ENCODE data around the gene FBN3.

FBN3 gene

GRCh38 chr19:8088752-8089663 lies 60.4 kb downstream of the FBN3 start:
- no peak for DNase-seq

- no peak for DNase-seq
Measured at GRCh38 chr19:8087876-8088275, 61.5 kb downstream of the FBN3 start.

GRCh38 chr19:8086849-8087248 lies 62.5 kb downstream of the FBN3 start:
- no peak for DNase-seq

- no peak for DNase-seq
Measured at GRCh38 chr19:8085598-8086408, 63.6 kb downstream of the FBN3 start.

- DNase-seq = no peak
Measured at GRCh38 chr19:8084152-8084551, 65.2 kb downstream of the FBN3 start.

GRCh38 chr19:8083141-8083540 lies 66.3 kb downstream of the FBN3 start:
- no peak for DNase-seq

- no peak for DNase-seq
Measured at GRCh38 chr19:8081569-8082550, 67.5 kb downstream of the FBN3 start.

GRCh38 chr19:8080832-8081231 lies 68.6 kb downstream of the FBN3 start:
- DNase-seq = no peak

- no peak for DNase-seq
Measured at GRCh38 chr19:8079988-8080387, 69.4 kb downstream of the FBN3 start.

- no peak for DNase-seq
Measured at GRCh38 chr19:8075158-8076074, 74.0 kb downstream of the FBN3 start.

- no peak for DNase-seq
Measured at GRCh38 chr19:8074501-8074900, 74.9 kb downstream of the FBN3 start.

- DNase-seq = no peak
Measured at GRCh38 chr19:8071912-8072311, 77.5 kb downstream of the FBN3 start.

GRCh38 chr19:8069096-8069973 lies 80.1 kb downstream of the FBN3 start:
- no peak for DNase-seq

- no peak for DNase-seq
Measured at GRCh38 chr19:8065875-8066261, 83.5 kb downstream of the FBN3 start.

- DNase-seq = no peak
Measured at GRCh38 chr19:8064911-8065874, 84.2 kb downstream of the FBN3 start.

- DNase-seq = no peak
Measured at GRCh38 chr19:8057545-8058270, 91.7 kb downstream of the FBN3 start.

GRCh38 chr19:8056533-8056932 lies 92.9 kb downstream of the FBN3 start:
- no peak for DNase-seq

GRCh38 chr19:8054169-8054568 lies 95.2 kb downstream of the FBN3 start:
- DNase-seq = no peak

- DNase-seq = no peak
Measured at GRCh38 chr19:8052464-8052859, 96.9 kb downstream of the FBN3 start, which contains the start of gene CCL25. CCL25 (plus strand) TSS chr19:8052760; CDS start chr19:8053050, 290 bp downstream.

Measured in effector CD8-positive, alpha-beta T cell (primary cell).